GM23338 (cell line): ENCODE measurements around the gene STK16.

ENCODE experiments used
- CREB1 ChIP-seq: fragments of 250-450 bp; sonication (Bioruptor Pico); IDR thresholded peaks from 2 replicates; pipeline ENCODE4 v1.5.0; 2020; ENCODE audit warnings: low read depth, mild to moderate bottlenecking, moderate library complexity
- EZH2 ChIP-seq: fragments of 200-600 bp; sonication (generic); IDR thresholded peaks from one replicate; pipeline ENCODE4 v1.8.0; 2017; ENCODE audit warnings: antibody characterized with exemption, mild to moderate bottlenecking, low read depth; ENCODE audit not compliant: unreplicated experiment
- EZH2phosphoT487 ChIP-seq: fragments of 200-600 bp; sonication (generic); IDR thresholded peaks from one replicate; pipeline ENCODE4 v1.8.1; 2018; ENCODE audit warnings: antibody characterized with exemption; ENCODE audit not compliant: unreplicated experiment
- JUNB ChIP-seq: IDR thresholded peaks from one replicate; pipeline ENCODE4 v1.6.1; 2016; ENCODE audit warnings: antibody characterized with exemption; ENCODE audit not compliant: unreplicated experiment
- POLR2AphosphoS5 ChIP-seq: IDR thresholded peaks from 2 replicates; pipeline ENCODE4 v1.6.1; 2016; ENCODE audit warnings: antibody characterized with exemption, low read depth
- ZNF331 ChIP-seq: fragments of 250-450 bp; sonication (Bioruptor Pico); IDR thresholded peaks from 2 replicates; pipeline ENCODE4 v1.5.0; 2020; ENCODE audit warnings: low read depth, mild to moderate bottlenecking, moderate library complexity
- TF ChIP-seq, protein P1 (sequence below): fragments of 250-450 bp; sonication (Bioruptor Pico); IDR thresholded peaks from 2 replicates; pipeline ENCODE4 v1.5.0; 2020; ENCODE audit warnings: mild to moderate bottlenecking, moderate library complexity
- TF ChIP-seq, protein P2 (sequence below), 2 experiments: fragments of 200-600 bp in 1 of 2; sonication (generic) in 1 of 2; conservative IDR thresholded peaks; 2 replicates each; pipeline versions ENCODE4 v1.5.1 to v1.6.1; 2016 to 2017; ENCODE audit warnings: antibody characterized with exemption in 2 of 2, low read depth in 2 of 2, mild to moderate bottlenecking in 2 of 2, moderate library complexity in 1 of 2

DNA sequence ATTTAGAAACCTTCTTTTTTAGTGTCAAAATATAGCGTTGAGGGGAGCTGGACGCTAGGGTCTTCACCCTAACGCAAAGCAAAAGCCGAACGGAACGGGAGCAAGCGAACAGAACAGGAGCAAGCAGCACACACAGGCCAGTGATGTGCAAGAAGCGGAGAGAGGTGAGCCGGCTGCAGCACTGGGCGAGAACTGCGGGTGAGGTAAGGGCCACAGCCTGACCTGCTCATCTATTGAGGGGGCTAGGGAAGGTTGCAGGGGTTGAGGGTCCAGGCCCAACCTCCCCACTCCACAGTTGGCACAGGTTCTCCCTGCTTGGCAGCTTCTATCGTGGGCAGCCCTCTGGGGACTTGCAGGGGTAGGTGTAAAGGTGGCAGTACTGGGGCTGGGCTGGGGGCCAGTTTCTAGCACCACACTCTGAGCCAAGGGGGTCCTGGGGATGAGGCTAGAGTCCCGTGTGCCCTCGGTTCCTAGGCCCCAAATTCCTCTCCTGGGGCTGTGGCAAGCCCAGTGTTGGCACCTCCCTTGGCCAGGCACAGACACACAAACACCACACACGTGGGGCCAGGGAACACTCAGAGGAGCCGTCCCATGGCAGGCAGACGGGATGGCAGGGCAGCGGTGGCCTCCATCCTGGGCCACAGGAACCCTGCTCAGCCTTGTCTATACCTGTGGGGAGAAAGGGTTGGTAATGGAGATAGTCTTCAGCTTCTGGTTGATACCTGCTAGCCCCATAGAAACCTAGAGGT, 25.3 kb upstream of the STK16 start:
- TF ChIP-seq EZH2, result no peak
- TF ChIP-seq, protein P1, sequence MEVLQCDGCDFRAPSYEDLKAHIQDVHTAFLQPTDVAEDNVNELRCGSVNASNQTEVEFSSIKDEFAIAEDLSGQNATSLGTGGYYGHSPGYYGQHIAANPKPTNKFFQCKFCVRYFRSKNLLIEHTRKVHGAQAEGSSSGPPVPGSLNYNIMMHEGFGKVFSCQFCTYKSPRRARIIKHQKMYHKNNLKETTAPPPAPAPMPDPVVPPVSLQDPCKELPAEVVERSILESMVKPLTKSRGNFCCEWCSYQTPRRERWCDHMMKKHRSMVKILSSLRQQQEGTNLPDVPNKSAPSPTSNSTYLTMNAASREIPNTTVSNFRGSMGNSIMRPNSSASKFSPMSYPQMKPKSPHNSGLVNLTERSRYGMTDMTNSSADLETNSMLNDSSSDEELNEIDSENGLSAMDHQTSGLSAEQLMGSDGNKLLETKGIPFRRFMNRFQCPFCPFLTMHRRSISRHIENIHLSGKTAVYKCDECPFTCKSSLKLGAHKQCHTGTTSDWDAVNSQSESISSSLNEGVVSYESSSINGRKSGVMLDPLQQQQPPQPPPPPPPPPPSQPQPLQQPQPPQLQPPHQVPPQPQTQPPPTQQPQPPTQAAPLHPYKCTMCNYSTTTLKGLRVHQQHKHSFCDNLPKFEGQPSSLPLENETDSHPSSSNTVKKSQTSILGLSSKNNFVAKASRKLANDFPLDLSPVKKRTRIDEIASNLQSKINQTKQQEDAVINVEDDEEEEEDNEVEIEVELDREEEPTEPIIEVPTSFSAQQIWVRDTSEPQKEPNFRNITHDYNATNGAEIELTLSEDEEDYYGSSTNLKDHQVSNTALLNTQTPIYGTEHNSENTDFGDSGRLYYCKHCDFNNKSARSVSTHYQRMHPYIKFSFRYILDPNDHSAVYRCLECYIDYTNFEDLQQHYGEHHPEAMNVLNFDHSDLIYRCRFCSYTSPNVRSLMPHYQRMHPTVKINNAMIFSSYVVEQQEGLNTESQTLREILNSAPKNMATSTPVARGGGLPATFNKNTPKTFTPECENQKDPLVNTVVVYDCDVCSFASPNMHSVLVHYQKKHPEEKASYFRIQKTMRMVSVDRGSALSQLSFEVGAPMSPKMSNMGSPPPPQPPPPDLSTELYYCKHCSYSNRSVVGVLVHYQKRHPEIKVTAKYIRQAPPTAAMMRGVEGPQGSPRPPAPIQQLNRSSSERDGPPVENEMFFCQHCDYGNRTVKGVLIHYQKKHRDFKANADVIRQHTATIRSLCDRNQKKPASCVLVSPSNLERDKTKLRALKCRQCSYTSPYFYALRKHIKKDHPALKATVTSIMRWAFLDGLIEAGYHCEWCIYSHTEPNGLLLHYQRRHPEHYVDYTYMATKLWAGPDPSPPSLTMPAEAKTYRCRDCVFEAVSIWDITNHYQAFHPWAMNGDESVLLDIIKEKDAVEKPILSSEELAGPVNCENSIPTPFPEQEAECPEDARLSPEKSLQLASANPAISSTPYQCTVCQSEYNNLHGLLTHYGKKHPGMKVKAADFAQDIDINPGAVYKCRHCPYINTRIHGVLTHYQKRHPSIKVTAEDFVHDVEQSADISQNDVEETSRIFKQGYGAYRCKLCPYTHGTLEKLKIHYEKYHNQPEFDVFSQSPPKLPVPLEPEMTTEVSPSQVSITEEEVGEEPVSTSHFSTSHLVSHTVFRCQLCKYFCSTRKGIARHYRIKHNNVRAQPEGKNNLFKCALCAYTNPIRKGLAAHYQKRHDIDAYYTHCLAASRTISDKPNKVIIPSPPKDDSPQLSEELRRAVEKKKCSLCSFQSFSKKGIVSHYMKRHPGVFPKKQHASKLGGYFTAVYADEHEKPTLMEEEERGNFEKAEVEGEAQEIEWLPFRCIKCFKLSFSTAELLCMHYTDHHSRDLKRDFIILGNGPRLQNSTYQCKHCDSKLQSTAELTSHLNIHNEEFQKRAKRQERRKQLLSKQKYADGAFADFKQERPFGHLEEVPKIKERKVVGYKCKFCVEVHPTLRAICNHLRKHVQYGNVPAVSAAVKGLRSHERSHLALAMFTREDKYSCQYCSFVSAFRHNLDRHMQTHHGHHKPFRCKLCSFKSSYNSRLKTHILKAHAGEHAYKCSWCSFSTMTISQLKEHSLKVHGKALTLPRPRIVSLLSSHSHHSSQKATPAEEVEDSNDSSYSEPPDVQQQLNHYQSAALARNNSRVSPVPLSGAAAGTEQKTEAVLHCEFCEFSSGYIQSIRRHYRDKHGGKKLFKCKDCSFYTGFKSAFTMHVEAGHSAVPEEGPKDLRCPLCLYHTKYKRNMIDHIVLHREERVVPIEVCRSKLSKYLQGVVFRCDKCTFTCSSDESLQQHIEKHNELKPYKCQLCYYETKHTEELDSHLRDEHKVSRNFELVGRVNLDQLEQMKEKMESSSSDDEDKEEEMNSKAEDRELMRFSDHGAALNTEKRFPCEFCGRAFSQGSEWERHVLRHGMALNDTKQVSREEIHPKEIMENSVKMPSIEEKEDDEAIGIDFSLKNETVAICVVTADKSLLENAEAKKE (CRISPR knock-in tag), result no peak
- TF ChIP-seq, protein P2, sequence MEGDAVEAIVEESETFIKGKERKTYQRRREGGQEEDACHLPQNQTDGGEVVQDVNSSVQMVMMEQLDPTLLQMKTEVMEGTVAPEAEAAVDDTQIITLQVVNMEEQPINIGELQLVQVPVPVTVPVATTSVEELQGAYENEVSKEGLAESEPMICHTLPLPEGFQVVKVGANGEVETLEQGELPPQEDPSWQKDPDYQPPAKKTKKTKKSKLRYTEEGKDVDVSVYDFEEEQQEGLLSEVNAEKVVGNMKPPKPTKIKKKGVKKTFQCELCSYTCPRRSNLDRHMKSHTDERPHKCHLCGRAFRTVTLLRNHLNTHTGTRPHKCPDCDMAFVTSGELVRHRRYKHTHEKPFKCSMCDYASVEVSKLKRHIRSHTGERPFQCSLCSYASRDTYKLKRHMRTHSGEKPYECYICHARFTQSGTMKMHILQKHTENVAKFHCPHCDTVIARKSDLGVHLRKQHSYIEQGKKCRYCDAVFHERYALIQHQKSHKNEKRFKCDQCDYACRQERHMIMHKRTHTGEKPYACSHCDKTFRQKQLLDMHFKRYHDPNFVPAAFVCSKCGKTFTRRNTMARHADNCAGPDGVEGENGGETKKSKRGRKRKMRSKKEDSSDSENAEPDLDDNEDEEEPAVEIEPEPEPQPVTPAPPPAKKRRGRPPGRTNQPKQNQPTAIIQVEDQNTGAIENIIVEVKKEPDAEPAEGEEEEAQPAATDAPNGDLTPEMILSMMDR (conservative IDR thresholded peaks at IDR 0.05; ENCODE audit: low read depth in 2 of 2), result no peak
- TF ChIP-seq CREB1, result no peak
- no peak for TF ChIP-seq POLR2AphosphoS5
- no peak for TF ChIP-seq JUNB
- TF ChIP-seq ZNF331 (CRISPR knock-in tag), result no peak
- no peak for TF ChIP-seq EZH2phosphoT487
